Mesothelial cell of epicardium (in vitro differentiated cells): Measurements from ENCODE around the gene TAPT1. TPM values are rescaled to one million over a fixed set of nuclear protein-coding genes. Genes with fewer than 3 reads are reported as not detected.

Source experiments
- DNase-seq, 2 experiments: peaks; one replicate each; pipeline ENCODE4 v3.0.0; 2021; ENCODE audit warnings: low spot score in 2 of 2; ENCODE audit not compliant: unreplicated experiment in 2 of 2
- H3K27ac Mint-ChIP-seq: 2 replicates; pipeline ENCODE4 v1.8.0; 2021; ENCODE audit warnings: mixed read lengths
- H3K27me3 Mint-ChIP-seq: 2 replicates; pipeline ENCODE4 v1.8.0; 2021; ENCODE audit warnings: low read depth, mixed read lengths
- H3K36me3 Mint-ChIP-seq: 2 replicates; pipeline ENCODE4 v1.8.0; 2021; ENCODE audit warnings: mixed read lengths
- H3K4me1 Mint-ChIP-seq: 2 replicates; pipeline ENCODE4 v1.8.0; 2021; ENCODE audit warnings: mixed read lengths
- H3K4me3 Mint-ChIP-seq: 2 replicates; pipeline ENCODE4 v1.8.0; 2021; ENCODE audit warnings: mild to moderate bottlenecking, moderate library complexity, mixed read lengths
- H3K9me3 Mint-ChIP-seq: 2 replicates; pipeline ENCODE4 v1.8.0; 2021; ENCODE audit warnings: mixed read lengths
- total RNA-seq: library from RNA; stranded (reverse); gene quantifications from 3 replicates; pipeline ENCODE4 v1.2.1, GENCODE V29; 2021
- TF ChIP-seq, protein P1 (sequence below): fragments of 200-600 bp; sonication (generic); IDR thresholded peaks from one replicate; pipeline ENCODE4 v1.5.0; 2021; ENCODE audit warnings: antibody characterized with exemption; ENCODE audit not compliant: unreplicated experiment

Gene TAPT1
- total RNA-seq, 1 donor from 2014 or later = 38.7 TPM

DNA sequence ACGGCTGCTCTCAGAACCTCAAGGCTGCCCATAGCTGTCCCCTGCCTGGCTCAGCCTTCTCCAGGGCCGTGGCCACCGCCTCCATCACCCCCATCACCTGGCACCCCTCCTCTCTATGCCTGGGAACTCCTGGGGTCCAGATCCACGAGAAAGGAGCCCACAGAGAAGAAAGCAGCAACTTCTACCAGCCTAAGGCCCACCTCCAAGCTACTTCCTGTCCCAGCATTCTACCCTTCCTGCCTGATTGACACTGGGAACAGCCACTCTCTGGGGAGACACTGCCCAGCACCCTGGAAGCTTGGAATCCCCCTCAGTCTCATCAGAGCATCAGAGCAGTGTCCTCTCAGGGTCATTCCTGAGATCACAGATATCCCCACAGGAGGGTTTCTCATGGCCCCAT is 105.6 kb downstream of the TAPT1 start:
- Mint-ChIP-seq H3K9me3 (no peaks in the 10 kb centered on the region), H3K4me1 (no peaks in the 10 kb centered on the region)

DNA sequence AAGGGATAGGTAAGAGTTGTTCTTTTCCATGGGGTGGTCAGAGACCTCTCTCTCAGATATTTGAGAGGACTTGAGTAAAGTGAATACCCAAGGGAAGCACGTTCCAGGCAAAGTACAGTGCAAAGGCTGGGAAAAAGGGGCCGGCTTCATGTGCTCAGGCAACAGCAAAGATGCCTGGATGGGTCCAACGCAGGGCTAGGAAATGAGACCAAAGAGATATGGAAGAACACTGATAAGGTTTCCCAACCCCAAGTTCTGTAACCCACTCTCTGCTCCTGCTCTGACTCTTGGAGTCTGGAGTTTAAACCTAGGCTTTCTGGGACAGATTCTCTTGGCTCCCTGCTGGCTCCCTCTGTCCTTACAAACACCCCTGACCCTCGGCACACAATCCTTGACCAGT is 106.3 kb downstream of the TAPT1 start:
- no peak overlapping the region for H3K27ac Mint-ChIP-seq

More for the DNA sequence above, 105.6 kb downstream of the TAPT1 start:
- TF ChIP-seq, protein P1, sequence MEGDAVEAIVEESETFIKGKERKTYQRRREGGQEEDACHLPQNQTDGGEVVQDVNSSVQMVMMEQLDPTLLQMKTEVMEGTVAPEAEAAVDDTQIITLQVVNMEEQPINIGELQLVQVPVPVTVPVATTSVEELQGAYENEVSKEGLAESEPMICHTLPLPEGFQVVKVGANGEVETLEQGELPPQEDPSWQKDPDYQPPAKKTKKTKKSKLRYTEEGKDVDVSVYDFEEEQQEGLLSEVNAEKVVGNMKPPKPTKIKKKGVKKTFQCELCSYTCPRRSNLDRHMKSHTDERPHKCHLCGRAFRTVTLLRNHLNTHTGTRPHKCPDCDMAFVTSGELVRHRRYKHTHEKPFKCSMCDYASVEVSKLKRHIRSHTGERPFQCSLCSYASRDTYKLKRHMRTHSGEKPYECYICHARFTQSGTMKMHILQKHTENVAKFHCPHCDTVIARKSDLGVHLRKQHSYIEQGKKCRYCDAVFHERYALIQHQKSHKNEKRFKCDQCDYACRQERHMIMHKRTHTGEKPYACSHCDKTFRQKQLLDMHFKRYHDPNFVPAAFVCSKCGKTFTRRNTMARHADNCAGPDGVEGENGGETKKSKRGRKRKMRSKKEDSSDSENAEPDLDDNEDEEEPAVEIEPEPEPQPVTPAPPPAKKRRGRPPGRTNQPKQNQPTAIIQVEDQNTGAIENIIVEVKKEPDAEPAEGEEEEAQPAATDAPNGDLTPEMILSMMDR = no peak
- H3K27me3 Mint-ChIP-seq = peaks cover 49% of the 10 kb centered on the region
- no peak overlapping the region for H3K4me3 Mint-ChIP-seq
- H3K27ac Mint-ChIP-seq = no peak overlapping the region
- H3K36me3 Mint-ChIP-seq = no peaks in the 10 kb centered on the region
- DNase-seq = no peak

DNA sequence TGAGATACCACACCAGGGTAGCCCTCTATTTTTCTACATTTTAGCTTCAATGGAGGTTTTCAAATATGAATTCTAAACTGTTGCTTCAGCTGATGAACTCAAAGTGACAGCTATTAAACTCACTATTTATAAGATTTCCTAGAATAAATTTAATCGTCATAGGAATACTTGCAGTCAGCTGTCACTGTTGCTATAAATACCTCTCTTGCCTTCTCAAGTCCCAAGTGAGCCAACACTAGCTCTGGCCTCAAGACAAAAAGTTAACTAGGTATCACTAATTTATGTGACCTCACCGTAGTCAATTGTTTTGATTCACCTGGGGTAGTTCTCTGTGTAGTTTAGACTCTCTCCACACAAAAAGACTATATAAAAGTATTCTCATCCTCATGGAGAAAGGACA is 108.2 kb downstream of the TAPT1 start:
- H3K27ac Mint-ChIP-seq = no peak overlapping the region
- no peaks in the 10 kb centered on the region for H3K9me3 Mint-ChIP-seq
- H3K4me1 Mint-ChIP-seq = no peaks in the 10 kb centered on the region
- TF ChIP-seq, protein P1 = no peak
- H3K36me3 Mint-ChIP-seq = no peaks in the 10 kb centered on the region
- DNase-seq = no peak
- peaks cover 48% of the 10 kb centered on the region for H3K27me3 Mint-ChIP-seq
- H3K4me3 Mint-ChIP-seq = no peak overlapping the region

More for the DNA sequence above, 106.3 kb downstream of the TAPT1 start:
- no peaks in the 10 kb centered on the region for H3K9me3 Mint-ChIP-seq
- no peak overlapping the region for H3K4me3 Mint-ChIP-seq
- TF ChIP-seq, protein P1 = no peak
- peaks cover 53% of the 10 kb centered on the region for H3K27me3 Mint-ChIP-seq
- DNase-seq = no peak
- no peaks in the 10 kb centered on the region for H3K36me3 Mint-ChIP-seq
- no peaks in the 10 kb centered on the region for H3K4me1 Mint-ChIP-seq

DNA sequence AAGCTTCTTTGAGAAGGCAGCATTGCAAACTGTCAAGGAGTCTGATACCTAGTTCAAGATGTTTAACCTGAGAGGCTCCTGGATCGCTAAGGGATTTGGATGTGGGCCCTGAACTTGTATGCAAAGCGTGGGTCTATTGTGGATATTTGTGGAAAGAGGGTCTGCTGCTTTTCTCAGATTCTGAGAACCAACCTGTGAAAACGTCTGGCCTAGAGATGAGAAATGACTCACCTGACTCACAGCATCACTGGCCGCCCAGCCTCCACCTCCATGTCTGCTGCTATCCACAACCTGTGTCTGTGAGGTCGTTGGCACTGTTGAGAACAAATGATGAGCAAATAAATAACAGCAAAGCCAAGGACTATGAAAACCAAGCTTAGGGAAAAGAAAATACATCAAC is 109.1 kb downstream of the TAPT1 start:
- no peaks in the 10 kb centered on the region for H3K4me1 Mint-ChIP-seq
- DNase-seq = no peak
- H3K9me3 Mint-ChIP-seq = no peaks in the 10 kb centered on the region
- no peak overlapping the region for H3K27ac Mint-ChIP-seq
- no peaks in the 10 kb centered on the region for H3K36me3 Mint-ChIP-seq
- H3K4me3 Mint-ChIP-seq = no peak overlapping the region
- TF ChIP-seq, protein P1 = no peak
- peaks cover 47% of the 10 kb centered on the region for H3K27me3 Mint-ChIP-seq

DNA sequence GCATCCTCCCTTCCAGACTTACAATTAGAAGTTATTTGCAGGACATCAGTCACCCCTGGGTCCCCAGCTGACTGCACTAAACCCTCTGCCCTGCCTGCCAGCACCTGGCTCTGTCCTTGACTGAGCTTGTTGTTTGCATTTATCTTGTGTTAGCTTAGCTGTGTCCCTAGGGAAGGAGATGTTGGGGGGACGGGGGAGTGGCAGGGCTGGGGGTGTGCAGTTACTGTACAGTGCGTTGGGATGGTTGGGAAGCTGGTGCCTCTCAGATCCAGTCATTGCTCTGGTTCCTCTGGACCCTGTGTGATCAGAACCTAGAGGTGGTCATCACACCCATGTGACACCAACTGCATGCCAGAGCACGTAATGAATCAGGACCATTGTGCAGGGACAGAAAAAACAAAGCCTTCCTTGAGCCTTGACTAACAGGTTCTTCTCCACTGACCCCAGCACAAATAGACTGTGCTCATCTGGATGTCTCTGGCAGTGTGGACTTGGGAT is 109.7 kb downstream of the TAPT1 start:
- Mint-ChIP-seq H3K9me3 (no peaks in the 10 kb centered on the region), H3K27ac (no peak overlapping the region), H3K36me3 (no peaks in the 10 kb centered on the region), H3K4me3 (no peak overlapping the region), H3K4me1 (no peaks in the 10 kb centered on the region), H3K27me3 (peaks cover 51% of the 10 kb centered on the region)
- TF ChIP-seq, protein P1 = no peak
- DNase-seq = no peak

DNA sequence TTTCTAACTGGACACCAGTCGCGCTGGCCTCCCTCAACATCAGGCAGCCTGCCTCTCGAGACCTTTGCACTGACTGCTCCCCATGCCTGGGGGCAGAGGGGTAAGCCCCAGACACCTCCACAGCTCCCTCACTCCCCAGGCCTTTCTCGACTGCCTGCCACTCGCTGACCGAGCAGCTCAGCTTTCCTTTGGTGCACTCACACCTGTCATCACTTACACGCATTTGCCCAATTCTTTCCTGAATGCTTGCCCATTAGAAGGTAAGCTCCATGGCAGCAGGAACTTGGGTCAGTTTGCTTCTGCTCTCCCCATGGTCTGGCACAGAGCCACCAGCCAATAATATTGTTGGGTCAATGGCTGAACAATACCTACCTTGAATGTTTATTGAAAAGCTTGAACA is 110.3 kb downstream of the TAPT1 start:
- no peaks in the 10 kb centered on the region for H3K4me1 Mint-ChIP-seq
- no peak for DNase-seq

More for the DNA sequence above, 110.3 kb downstream of the TAPT1 start:
- no peaks in the 10 kb centered on the region for H3K36me3 Mint-ChIP-seq
- H3K4me3 Mint-ChIP-seq = no peak overlapping the region
- TF ChIP-seq, protein P1 = no peak
- peaks cover 49% of the 10 kb centered on the region for H3K27me3 Mint-ChIP-seq
- no peak overlapping the region for H3K27ac Mint-ChIP-seq
- no peaks in the 10 kb centered on the region for H3K9me3 Mint-ChIP-seq
